Heart left ventricle (tissue), 16 donors: ENCODE data around the gene KCTD21. TPM values are rescaled to one million over a fixed set of nuclear protein-coding genes. Genes with fewer than 3 reads are reported as not detected.

Source experiments
- ATAC-seq, 4 donors: fragments of 200-7000 bp; cut with Tn5 transposase; one replicate each; pipeline ENCODE4 v1.9.1; 2020 to 2022; ENCODE audit warnings: moderate library complexity in 4 of 4, mild to moderate bottlenecking in 3 of 4, moderate number of reproducible peaks in 1 of 4
- DNase-seq, 5 donors: peaks; one replicate each; pipeline ENCODE4 v3.0.0-alpha.2; 2020
- H3K27ac ChIP-seq, 12 donors: fragments of 200-600 bp; sonication (generic) in 4 of 12; one replicate each; pipeline versions ENCODE4 v1.5.0 to v1.8.0; 2016 to 2022; ENCODE audit warnings: mild to moderate bottlenecking in 2 of 12
- H3K27me3 ChIP-seq, 9 donors: fragments of 200-600 bp; sonication (generic) in 2 of 9; one replicate each; pipeline versions ENCODE4 v1.5.1 to v1.8.0; 2016 to 2022; ENCODE audit warnings: mild to moderate bottlenecking in 3 of 9
- H3K36me3 ChIP-seq, 9 donors: fragments of 200-600 bp; sonication (generic) in 2 of 9; one replicate each; pipeline versions ENCODE4 v1.5.0 to v1.8.0; 2018 to 2022; ENCODE audit warnings: mild to moderate bottlenecking in 2 of 9
- H3K4me1 ChIP-seq, 12 donors: fragments of 200-600 bp; sonication (generic) in 4 of 12; one replicate each; pipeline versions ENCODE4 v1.5.0 to v1.8.0; 2016 to 2022; ENCODE audit warnings: mild to moderate bottlenecking in 3 of 12
- H3K4me3 ChIP-seq, 12 donors: fragments of 200-600 bp; sonication (generic) in 4 of 12; one replicate each; pipeline versions ENCODE4 v1.5.0 to v1.8.0; 2017 to 2022; ENCODE audit warnings: mild to moderate bottlenecking in 9 of 12, moderate library complexity in 4 of 12
- H3K9me3 ChIP-seq, 12 donors: fragments of 200-600 bp; sonication (generic) in 4 of 12; one replicate each; pipeline versions ENCODE4 v1.5.0 to v1.8.0; 2016 to 2022; ENCODE audit warnings: mild to moderate bottlenecking in 1 of 12
- POLR2A ChIP-seq, 2 donors: fragments of 450-650 bp; IDR thresholded peaks; one replicate each; pipeline ENCODE4 v1.6.1; 2017; ENCODE audit warnings: antibody characterized with exemption in 2 of 2, mild to moderate bottlenecking in 2 of 2, moderate library complexity in 2 of 2
- WGBS, 4 donors: extraction: QIAGEN DNeasy Blood & Tissue Kit in 2 of 4; methylation state at CpG; one replicate each; pipeline versions ENCODE4 v1.1.5 to v1.1.7; 2013 to 2018; 5-methylcytosine and 5-hydroxymethylcytosine counted together
- intact Hi-C, 10 donors: fragments of 100-400 bp; cut with DNase I; formaldehyde crosslinking; loops; one replicate each; pipeline versions ENCODE4 v1.11.1 to v1.14.2; 2022
- polyA plus RNA-seq, 2 donors: library from polyadenylated mRNA; stranded (reverse); fragments of 200-250 nt; gene quantifications; one replicate each; pipeline ENCODE4 v1.2.3, GENCODE V29; 2013
- total RNA-seq, 9 donors: library from RNA; depleted of rRNA in 2 of 9; stranded (reverse); fragments of >200 nt in 2 of 9; fragmentation: NEBNext Ultra II Directional in 3 of 9; extraction: Animal tissue kit (Norgen Biotek cat#: 25700) in 3 of 9; gene quantifications; one replicate each; pipeline versions ENCODE4 v1.1.0 to v1.2.4, GENCODE V29; 2016 to 2023
- TF ChIP-seq, protein P1 (sequence below), 12 donors: fragments of 200-600 bp; sonication (generic) in 4 of 12; IDR thresholded peaks; one replicate each; pipeline versions ENCODE4 v1.5.0 to v1.8.0; 2018 to 2022; ENCODE audit warnings: antibody characterized with exemption in 12 of 12, mild to moderate bottlenecking in 5 of 12
- donor health status: ischemic (EF 13 %, LVEDD 7.1; RV severe dilation, severe dysfunction).
- donor health status: healthy with polysubstance abuse.
- donor health status: DM: no; HTN: yes; CAD: no.
- donor health status: DM: no; HTN: no; CAD: no.
- donor health status: ischemic (EF 25% LVEDD 6.9; RV normal size, moderate dysfunction).
- donor health status: ischemic (EF 25% LVEDD 5.7; RV mildly dilated, moderate dysfunction).
- donor health status: healthy.
- donor health status: DM: yes; HTN: yes; CAD: no.
- donor health status: ischemic (EF 35%, LVEDD 5.7; RV mildly dilated, moderate dysfunction).
- donor health status: nonischemic (EF 11% LVEDD 7.7; RV severe dilation, severe dysfunction).
- donor health status: DM: yes; HTN: yes; CAD: no.
- donor health status: PGD.
- donor health status: ischemic (EF 29% LVEDD 5.4; RV normal size, mild dysfunction).
- donor health status: nonischemic (EF 23%, LVEDD 6.1; RV moderate dilation, normal function).

Gene KCTD21
- total and polyA plus RNA-seq, 11 donors = 3.4 to 10.9 (median 7.2) TPM

DNA sequence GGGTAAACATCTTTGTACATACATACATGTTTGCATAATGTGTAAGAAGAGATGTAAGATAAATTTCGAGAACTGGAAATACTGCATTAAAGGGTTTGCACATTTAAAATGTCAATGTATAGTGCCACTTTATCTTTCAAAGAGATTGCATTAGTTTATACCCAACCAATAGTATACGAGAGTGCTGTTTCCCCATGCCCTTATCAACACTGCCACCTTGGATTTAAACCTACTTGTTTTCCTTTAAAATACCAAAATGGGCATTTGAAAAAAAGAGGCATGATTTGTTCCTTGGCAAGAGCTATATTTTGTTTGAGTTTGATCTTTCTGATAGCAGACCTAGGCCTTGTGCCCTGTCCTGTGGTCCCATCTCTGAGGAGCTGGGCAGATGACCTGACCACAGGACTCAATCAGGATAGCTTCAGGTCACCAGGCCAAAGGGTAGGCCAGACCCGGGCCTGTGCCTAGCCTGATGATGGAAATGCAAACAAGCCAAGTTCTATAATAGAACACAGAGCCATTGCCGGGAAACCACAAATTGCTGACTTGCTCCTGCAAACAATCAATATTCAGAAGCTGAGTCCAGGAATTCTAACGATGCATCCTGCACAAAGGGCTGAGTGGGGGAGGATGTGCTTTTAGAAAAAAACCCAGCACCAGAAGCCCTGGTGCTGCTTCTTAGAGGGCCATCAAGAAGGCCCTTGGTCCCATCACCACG is 32.1 kb downstream of the KCTD21 start:
- Histone ChIP-seq H3K9me3 (no peaks in the 10 kb centered on the region), H3K27ac (no peak overlapping the region), H3K36me3 (no peaks in the 10 kb centered on the region), H3K27me3 (no peaks in the 10 kb centered on the region), H3K4me3 (no peak overlapping the region), H3K4me1 (peaks cover 0 to 7% (median 0%) of the 10 kb centered on the region in 12 donors)
- no peak for TF ChIP-seq POLR2A (IDR thresholded peaks at IDR 0.05)
- TF ChIP-seq, protein P1, sequence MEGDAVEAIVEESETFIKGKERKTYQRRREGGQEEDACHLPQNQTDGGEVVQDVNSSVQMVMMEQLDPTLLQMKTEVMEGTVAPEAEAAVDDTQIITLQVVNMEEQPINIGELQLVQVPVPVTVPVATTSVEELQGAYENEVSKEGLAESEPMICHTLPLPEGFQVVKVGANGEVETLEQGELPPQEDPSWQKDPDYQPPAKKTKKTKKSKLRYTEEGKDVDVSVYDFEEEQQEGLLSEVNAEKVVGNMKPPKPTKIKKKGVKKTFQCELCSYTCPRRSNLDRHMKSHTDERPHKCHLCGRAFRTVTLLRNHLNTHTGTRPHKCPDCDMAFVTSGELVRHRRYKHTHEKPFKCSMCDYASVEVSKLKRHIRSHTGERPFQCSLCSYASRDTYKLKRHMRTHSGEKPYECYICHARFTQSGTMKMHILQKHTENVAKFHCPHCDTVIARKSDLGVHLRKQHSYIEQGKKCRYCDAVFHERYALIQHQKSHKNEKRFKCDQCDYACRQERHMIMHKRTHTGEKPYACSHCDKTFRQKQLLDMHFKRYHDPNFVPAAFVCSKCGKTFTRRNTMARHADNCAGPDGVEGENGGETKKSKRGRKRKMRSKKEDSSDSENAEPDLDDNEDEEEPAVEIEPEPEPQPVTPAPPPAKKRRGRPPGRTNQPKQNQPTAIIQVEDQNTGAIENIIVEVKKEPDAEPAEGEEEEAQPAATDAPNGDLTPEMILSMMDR (IDR thresholded peaks at IDR 0.05) = no peak
- intact Hi-C loops = loop anchor here in 3 of 10 donors (5.0 to 10.0 kb wide), 3 partner anchors 41 to 409 kb away; no protein-coding TSS in a partner anchor
- ATAC-seq = no peak
- no peak for DNase-seq
- WGBS, 4 donors = 69 to 84% (median 74%) methylated on average over 5 to 6 of the region's 6 CpGs

GRCh38 chr11:78151804-78152203 is 36.6 kb downstream of the KCTD21 start:
- Histone ChIP-seq H3K9me3 (no peaks in the 10 kb centered on the region), H3K4me1 (peaks cover 0 to 11% (median 0%) of the 10 kb centered on the region in 12 donors), H3K4me3 (no peak overlapping the region), H3K27ac (no peak overlapping the region), H3K36me3 (no peaks in the 10 kb centered on the region), H3K27me3 (no peaks in the 10 kb centered on the region)
- no peak for DNase-seq
- no peak for ATAC-seq
- TF ChIP-seq, protein P1 (IDR thresholded peaks at IDR 0.05) = no peak
- TF ChIP-seq POLR2A (IDR thresholded peaks at IDR 0.05) = no peak
- intact Hi-C loops = loop anchor here in 3 of 10 donors (5.0 to 10.0 kb wide), 3 partner anchors 270 to 413 kb away; no protein-coding TSS in a partner anchor

- DNase-seq (no peak), ATAC-seq (no peak)
- intact Hi-C loops = loop anchor here in 3 of 10 donors (5.0 to 10.0 kb wide), 3 partner anchors 272 to 414 kb away; no protein-coding TSS in a partner anchor
- Histone ChIP-seq H3K36me3 (no peaks in the 10 kb centered on the region), H3K27ac (no peak overlapping the region), H3K4me3 (no peak overlapping the region), H3K9me3 (no peaks in the 10 kb centered on the region), H3K4me1 (peaks cover 0 to 11% (median 0%) of the 10 kb centered on the region in 12 donors), H3K27me3 (no peaks in the 10 kb centered on the region)
- TF ChIP-seq POLR2A (IDR thresholded peaks at IDR 0.05) = no peak
- TF ChIP-seq, protein P1 (IDR thresholded peaks at IDR 0.05) = no peak
These were observed 37.7 kb downstream of the KCTD21 start for GRCh38 chr11:78150754-78151153.

- DNase-seq (no peak), ATAC-seq (no peak)
- no peaks in the 10 kb centered on the region for H3K27me3 ChIP-seq
- intact Hi-C loops = loop anchor here in 3 of 10 donors (5.0 to 10.0 kb wide), 3 partner anchors 272 to 414 kb away; no protein-coding TSS in a partner anchor
- WGBS, 4 donors = 82 to 98% (median 97%) methylated on average over 4 of the region's 4 CpGs
- TF ChIP-seq POLR2A (IDR thresholded peaks at IDR 0.05) = no peak
- TF ChIP-seq, protein P1 (IDR thresholded peaks at IDR 0.05) = no peak
- no peak overlapping the region for H3K4me3 ChIP-seq
- no peak overlapping the region for H3K27ac ChIP-seq
- H3K4me1 ChIP-seq = peaks cover 0 to 11% (median 0%) of the 10 kb centered on the region in 12 donors
- H3K9me3 ChIP-seq = no peaks in the 10 kb centered on the region
- H3K36me3 ChIP-seq = no peaks in the 10 kb centered on the region
These were observed 38.1 kb downstream of the KCTD21 start for GRCh38 chr11:78150346-78150745.
